MCF 10A (cell line): ENCODE data around the gene PSPC1. TPM values are rescaled to one million over a fixed set of nuclear protein-coding genes. Genes with fewer than 3 reads are reported as not detected.
"Not testable (repeated sequence)": the region's sequence is repeated elsewhere in the genome, so short reads cannot be mapped to it uniquely, and the experiment has no call there.

Source experiments
- Bru-seq: library from RNA; stranded (reverse); fragments of 400-500 nt; gene quantifications from one replicate; lab custom pipeline; 2021; lab: Mats Ljungman, UMichigan
- BruChase-seq, 2 experiments: library from RNA; stranded (reverse); fragments of 400-500 nt; gene quantifications; one replicate each; lab custom pipeline; 2021; lab: Mats Ljungman, UMichigan
- BruUV-seq: library from RNA; stranded (reverse); fragments of 400-500 nt; replicated peaks from 2 replicates; lab custom pipeline; 2021; lab: Mats Ljungman, UMichigan
- CTCF ChIA-PET: fragments of 300-600 bp; sonication (Branson Sonifier 250); formaldehyde crosslinking; extraction: SDS; loops from one replicate; lab custom pipeline; 2021; ENCODE audit warnings: antibody characterized with exemption, inconsistent platforms; lab: Yijun Ruan, JAX
- POLR2A ChIA-PET: fragments of 300-600, 350-650 bp; sonication (Branson Sonifier 250); formaldehyde crosslinking; extraction: SDS; loops from one replicate; lab custom pipeline; 2020; ENCODE audit warnings: antibody characterized with exemption, inconsistent platforms; lab: Yijun Ruan, JAX
- DNase-seq: peaks from one replicate; pipeline ENCODE4 v3.0.0-alpha.2; 2018; ENCODE audit not compliant: unreplicated experiment
- H3K27ac Mint-ChIP-seq: one replicate; pipeline ENCODE4 v1.8.0; 2022; ENCODE audit warnings: mild to moderate bottlenecking, low read depth, mixed read lengths; ENCODE audit not compliant: unreplicated experiment
- H3K27me3 Mint-ChIP-seq: one replicate; pipeline ENCODE4 v1.8.0; 2022; ENCODE audit warnings: mixed read lengths; ENCODE audit not compliant: insufficient read depth, unreplicated experiment
- H3K36me3 Mint-ChIP-seq: one replicate; pipeline ENCODE4 v1.8.0; 2022; ENCODE audit warnings: mild to moderate bottlenecking, moderate library complexity, mixed read lengths; ENCODE audit not compliant: insufficient read depth, unreplicated experiment
- H3K4me1 Mint-ChIP-seq: one replicate; pipeline ENCODE4 v1.8.0; 2022; ENCODE audit warnings: mixed read lengths; ENCODE audit not compliant: insufficient read depth, unreplicated experiment
- H3K4me3 Mint-ChIP-seq: one replicate; pipeline ENCODE4 v1.8.0; 2022; ENCODE audit warnings: mild to moderate bottlenecking, moderate library complexity, mixed read lengths; ENCODE audit not compliant: unreplicated experiment
- H3K9me3 Mint-ChIP-seq: one replicate; pipeline ENCODE4 v1.8.0; 2022; ENCODE audit warnings: mixed read lengths; ENCODE audit not compliant: unreplicated experiment
- CTCF ChIP-seq: fragments of 200-600 bp; IDR thresholded peaks from one replicate; pipeline ENCODE4 v1.8.0; 2022; ENCODE audit warnings: antibody characterized with exemption, mild to moderate bottlenecking; ENCODE audit not compliant: unreplicated experiment
- intact Hi-C: fragments of 100-400 bp; cut with micrococcal nuclease; formaldehyde crosslinking; loops from 2 replicates; pipeline ENCODE4 v1.14.1; 2022
- long read RNA-seq: library from polyadenylated mRNA; stranded (forward); transcript quantifications from one replicate; pipeline ENCODE4 v2.0.0, GENCODE V29; 2022
- total RNA-seq: library from RNA; stranded (reverse); gene quantifications from 2 replicates; pipeline ENCODE4 v1.2.3, GENCODE V29; 2022

PSPC1 gene
- total RNA-seq (43.6 and 43.9 TPM in 2 replicates), Bru-seq, nascent RNA (percentile 87 among the genes with signal in this experiment), BruChase-seq, experiment 1, labeled RNA remaining after a 6-hour chase (percentile 81 among the genes with signal in this experiment), BruChase-seq, experiment 2, labeled RNA remaining after a 2-hour chase (percentile 87 among the genes with signal in this experiment)
- long read RNA-seq, transcript PSPC1-203 (8 exons, 1,647 nt), result minor isoform, 13 of 79 reads
- long read RNA-seq, transcript PSPC1-204 (8 exons, 1,709 nt), result minor isoform, 9 of 79 reads
- long read RNA-seq, transcript PSPC1-201 (9 exons, 2,407 nt), result major isoform, 39 of 79 reads
- long read RNA-seq, partial matches to known transcripts, result 4 of 79 reads
- long read RNA-seq, other reads (novel, unspliced or antisense), result 10 of 79 reads

- intact Hi-C loops, result loop anchor here (2.0 kb wide), 1 partner anchor 80 kb away; the partner anchor contains the start of gene ZMYM5
Observed at GRCh38 chr13:19782727-19783682, at the start of gene PSPC1. Gene PSPC1 (minus strand): TSS chr13:19782945. CDS start chr13:19782757, 188 bp downstream.

GRCh38 chr13:19822673-19823072, 39.9 kb upstream of the PSPC1 start:
- POLR2A ChIA-PET, result interaction anchor here (1.2 kb wide), 1 partner anchor 11 kb away, joined by 3 read pairs; no protein-coding TSS in a partner anchor

More at GRCh38 chr13:19782727-19783682, at the start of gene PSPC1:
- peak within 1 kb of the TSS; percentile 87 for H3K27ac Mint-ChIP-seq
- peaks cover 13% of the 10 kb centered on the region for H3K4me1 Mint-ChIP-seq
- ChIA-PET CTCF (interaction anchor here (0.6 kb wide), 1 partner anchor 25 kb away, joined by 6 read pairs; no protein-coding TSS in a partner anchor), POLR2A (interaction anchor here (0.6 to 3.0 kb wide), 15 partner anchors 9 to 177 kb away, joined by 3 to 13 read pairs (median 5); partner anchors contain the start of genes MPHOSPH8 and ZMYM5)
- BruUV-seq, result TSS peak; percentile 42
- H3K36me3 Mint-ChIP-seq, result peaks cover 12% of the 10 kb centered on the region
- peak within 1 kb of the TSS; percentile 89 for H3K4me3 Mint-ChIP-seq
- not testable (repeated sequence) for H3K27me3 Mint-ChIP-seq, H3K9me3 Mint-ChIP-seq
- DNase-seq, result peak; percentile 94

GRCh38 chr13:19818223-19818842, 35.6 kb upstream of the PSPC1 start:
- H3K36me3 Mint-ChIP-seq, result peaks cover 31% of the 10 kb centered on the region
- no TSS peak for BruUV-seq
- no peaks in the 10 kb centered on the region for H3K27me3 Mint-ChIP-seq
- TF ChIP-seq CTCF, result peak; percentile 27
- no peaks in the 10 kb centered on the region for H3K9me3 Mint-ChIP-seq
- no peak overlapping the region for H3K27ac Mint-ChIP-seq
- intact Hi-C loops, result no loop called here
- no peaks in the 10 kb centered on the region for H3K4me1 Mint-ChIP-seq
- ChIA-PET POLR2A (no interaction called here), CTCF (no interaction called here)
- no peak for DNase-seq
- no peak overlapping the region for H3K4me3 Mint-ChIP-seq

More at GRCh38 chr13:19822673-19823072, 39.9 kb upstream of the PSPC1 start:
- TF ChIP-seq CTCF, result no peak
- Mint-ChIP-seq H3K27me3 (no peaks in the 10 kb centered on the region), H3K9me3 (no peaks in the 10 kb centered on the region), H3K4me3 (no peak overlapping the region), H3K4me1 (no peaks in the 10 kb centered on the region), H3K36me3 (peaks cover 44% of the 10 kb centered on the region), H3K27ac (no peak overlapping the region)
- no peak for DNase-seq
- CTCF ChIA-PET, result interaction anchor here (0.5 to 1.0 kb wide), 4 partner anchors 9 to 604 kb away, joined by 3 to 6 read pairs (median 3); no protein-coding TSS in a partner anchor
- intact Hi-C loops, result no loop called here
- BruUV-seq, result no TSS peak

GRCh38 chr13:19817510-19818158, 34.9 kb upstream of the PSPC1 start:
- Mint-ChIP-seq H3K4me3 (no peak overlapping the region), H3K9me3 (no peaks in the 10 kb centered on the region), H3K27me3 (no peaks in the 10 kb centered on the region), H3K36me3 (peaks cover 31% of the 10 kb centered on the region), H3K4me1 (no peaks in the 10 kb centered on the region), H3K27ac (no peak overlapping the region)
- no peak for DNase-seq
- intact Hi-C loops, result no loop called here
- ChIA-PET CTCF (interaction anchor here (0.6 kb wide), 3 partner anchors 105 to 1345 kb away, joined by 3 to 5 read pairs (median 3); no protein-coding TSS in a partner anchor), POLR2A (no interaction called here)
- BruUV-seq, result no TSS peak
- no peak for TF ChIP-seq CTCF
